GM18511 (cell line): ENCODE data around the gene AQP12A.

ENCODE experiments used
- ATAC-seq: cut with Tn5 transposase; IDR thresholded peaks from one replicate; pipeline ENCODE4 v1.9.1; 2021; ENCODE audit warnings: mild to moderate bottlenecking, moderate library complexity; ENCODE audit not compliant: unreplicated experiment

AQP12A gene

DNA sequence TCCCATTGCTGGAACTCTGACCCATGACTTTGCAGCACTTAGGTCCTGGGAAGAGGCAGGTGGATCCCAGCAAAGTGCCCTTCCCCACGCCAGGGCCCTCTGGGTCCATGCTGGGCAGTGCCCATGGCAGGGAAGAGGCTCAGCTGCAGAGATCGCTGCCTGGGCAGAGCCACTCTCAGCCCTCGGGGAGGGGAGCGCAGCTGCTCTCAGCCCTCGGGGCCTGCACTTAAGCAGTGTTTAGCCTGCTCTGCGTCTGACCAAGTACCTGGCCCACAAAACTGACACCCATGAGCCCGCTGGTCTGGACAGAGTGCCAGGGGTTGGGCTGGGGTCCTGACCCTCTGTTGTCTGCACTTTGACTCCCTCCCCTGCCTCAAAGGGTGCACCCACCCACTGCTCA lies 46.3 kb downstream of the AQP12A start:
- no peak for ATAC-seq

DNA sequence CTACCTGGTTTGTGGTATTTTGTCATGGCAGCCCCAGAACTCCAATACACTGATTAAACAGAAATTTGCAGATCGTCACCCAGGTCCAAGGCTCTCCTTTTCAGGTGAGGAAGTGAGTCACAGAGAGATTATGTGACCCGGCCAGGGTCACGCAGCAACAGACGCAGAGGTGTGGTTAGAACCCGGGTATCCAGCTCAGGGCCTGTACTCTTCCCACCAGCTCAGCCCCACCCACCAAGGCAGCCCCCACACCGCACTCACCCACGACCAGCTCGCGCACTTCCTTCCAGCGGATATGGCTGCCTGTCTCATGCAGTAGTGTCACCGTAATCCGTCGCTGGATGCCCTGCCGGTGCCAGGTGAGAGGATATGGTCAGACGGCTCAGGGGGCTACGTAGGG lies 48.1 kb downstream of the AQP12A start:
- ATAC-seq = no peak

DNA sequence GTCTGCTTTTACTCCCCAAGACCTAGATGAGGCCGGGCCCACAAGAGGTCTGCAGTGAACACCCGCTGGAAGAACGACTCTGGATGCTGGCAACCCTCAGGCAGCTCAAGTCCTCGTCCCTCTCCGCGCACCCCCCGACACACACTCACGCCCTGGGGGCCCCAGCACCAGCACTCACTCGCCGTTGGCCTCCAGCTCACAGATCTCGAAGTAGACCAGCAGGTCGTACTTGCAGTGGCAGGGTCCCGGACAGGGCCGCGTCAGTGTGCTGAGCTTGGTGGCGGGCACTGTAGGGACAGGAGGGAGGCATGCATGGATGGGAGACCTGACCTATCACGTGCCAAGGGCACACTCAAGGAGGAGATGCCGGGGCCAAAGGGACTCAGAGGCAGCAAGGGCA lies 49.4 kb downstream of the AQP12A start:
- no peak for ATAC-seq

- ATAC-seq = no peak
Measured at GRCh38 chr2:240742602-240743095, 51.0 kb downstream of the AQP12A start.

- no peak for ATAC-seq
Measured at GRCh38 chr2:240745456-240745855, 53.8 kb downstream of the AQP12A start.

- no peak for ATAC-seq
Measured at GRCh38 chr2:240745962-240746361, 54.3 kb downstream of the AQP12A start.

DNA sequence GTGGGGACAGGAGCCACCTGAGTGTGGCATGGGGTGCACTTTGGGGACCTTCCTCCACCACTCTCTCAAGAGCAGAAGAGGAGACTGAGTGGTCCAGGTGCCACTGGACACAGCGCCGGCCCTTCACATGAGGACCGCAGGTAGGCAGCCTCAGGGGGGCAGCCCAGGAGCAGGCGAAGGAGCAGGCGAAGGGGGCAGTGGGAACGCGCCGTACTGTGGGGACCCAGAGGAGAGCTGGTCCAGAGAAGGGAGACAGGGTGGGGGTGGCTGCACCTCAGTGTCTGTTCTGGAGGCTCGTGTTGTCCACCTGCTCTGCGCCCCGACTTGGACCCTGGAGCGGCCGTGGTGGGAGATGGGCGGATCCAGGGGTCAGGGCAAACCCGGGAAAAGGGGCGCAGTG lies 55.0 kb downstream of the AQP12A start:
- no peak for ATAC-seq

- no peak for ATAC-seq
Measured at GRCh38 chr2:240747256-240747655, 55.6 kb downstream of the AQP12A start.
